HG03159 (cell line): Measurements from ENCODE around the gene C19orf25.
"Not testable (repeated sequence)": the region's sequence is repeated elsewhere in the genome, so short reads cannot be mapped to it uniquely, and the experiment has no call there.

Experiments
- ATAC-seq: cut with Tn5 transposase; IDR thresholded peaks from one replicate; pipeline ENCODE4 v1.9.1; 2021; ENCODE audit warnings: mild to moderate bottlenecking, moderate library complexity; ENCODE audit not compliant: unreplicated experiment

Gene C19orf25

DNA sequence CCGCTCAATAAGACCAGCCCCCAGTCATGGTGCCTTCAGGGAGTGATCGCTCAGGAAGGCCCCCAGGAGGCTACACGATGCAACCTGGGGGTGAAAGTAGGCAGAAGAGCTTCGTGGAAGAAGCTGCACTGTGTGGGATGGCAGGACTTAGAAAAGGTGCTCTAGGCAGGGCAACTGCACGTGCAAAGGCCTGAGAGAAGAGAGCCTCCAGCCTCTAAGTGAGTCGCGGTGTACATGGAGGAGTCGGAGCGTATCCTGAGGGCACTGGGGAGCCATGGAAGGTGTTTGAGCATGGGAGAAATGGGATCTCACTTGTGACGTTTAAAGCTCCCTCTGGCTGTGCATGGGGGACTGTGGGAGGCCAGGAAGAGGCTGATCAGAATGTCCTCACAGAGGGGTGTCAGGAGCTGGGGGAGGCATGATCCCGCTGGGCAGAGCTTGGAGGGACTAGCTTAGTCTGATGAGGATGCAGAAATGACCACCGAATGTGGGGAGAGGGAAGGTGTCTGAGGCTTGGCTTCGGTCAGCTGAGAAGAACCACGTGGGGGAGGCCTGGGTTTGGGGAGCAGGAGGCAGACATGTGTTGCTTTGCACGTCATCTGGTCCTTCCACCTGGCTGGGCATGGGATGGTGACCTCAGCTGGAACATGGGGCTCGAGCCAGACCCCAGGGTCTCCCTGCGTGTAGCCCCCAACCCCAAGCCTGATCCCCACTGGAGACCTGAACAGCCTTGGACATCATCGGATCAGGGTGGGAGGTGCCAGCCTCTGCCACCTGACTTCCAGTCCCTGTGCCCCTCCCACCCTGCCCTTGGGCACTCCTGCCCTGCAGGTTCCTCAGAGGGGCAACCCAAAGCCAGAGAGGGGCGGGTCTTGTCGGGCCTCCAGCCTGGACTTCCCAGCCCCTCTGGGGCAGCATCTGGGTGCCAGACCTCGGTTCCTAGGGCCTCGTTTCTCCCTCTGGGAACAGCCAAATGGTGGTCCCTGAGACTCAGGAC lies 28.0 kb downstream of the C19orf25 start:
- no peak for ATAC-seq

DNA sequence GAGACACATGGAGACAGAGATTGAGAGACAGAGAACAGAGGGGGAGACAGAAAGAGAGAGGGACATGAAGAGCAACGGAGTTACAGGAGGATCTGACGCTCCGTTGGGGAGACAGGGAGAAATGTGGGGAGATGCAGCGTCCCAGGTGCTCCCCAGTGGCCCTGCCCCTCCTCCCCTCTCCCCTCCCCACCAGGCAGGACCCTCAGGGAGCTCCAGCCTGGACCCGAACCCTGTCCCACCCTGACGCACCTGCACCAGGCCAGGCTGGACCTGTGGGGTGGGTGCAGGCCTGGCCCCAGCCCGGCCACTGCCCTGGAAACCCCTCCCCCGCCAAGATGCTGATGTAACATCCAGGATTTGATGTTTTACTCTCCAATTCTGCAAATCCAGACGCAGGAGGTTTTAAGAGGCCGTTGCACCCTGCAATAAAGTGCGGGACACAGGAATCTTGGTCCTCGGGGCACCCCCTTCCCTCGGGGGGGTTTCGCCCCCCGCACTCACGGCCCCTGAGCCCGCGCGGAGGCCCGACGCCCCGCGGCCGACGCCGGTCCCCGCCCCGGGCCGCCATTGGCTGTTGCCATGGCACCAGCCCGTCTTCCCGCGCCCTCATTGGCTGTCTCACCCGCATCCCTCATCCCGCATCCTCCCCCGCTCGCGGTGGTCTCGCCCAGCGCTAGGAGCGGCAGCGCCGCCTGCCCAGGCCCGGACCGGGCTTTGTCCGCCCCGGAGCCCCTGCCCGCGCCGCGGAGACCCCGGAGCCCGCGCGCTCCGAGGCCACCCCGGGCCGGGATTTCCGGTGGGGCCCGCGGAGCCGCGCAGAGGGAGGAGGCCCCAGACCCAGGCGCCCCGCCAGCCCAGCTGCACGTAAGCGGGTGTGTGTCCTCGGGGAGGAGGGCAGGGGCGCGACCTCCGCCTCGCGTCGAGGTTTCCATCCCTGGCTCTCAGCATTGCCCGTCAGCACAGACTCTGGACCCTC lies 29.3 kb downstream of the C19orf25 start, which contains the start of gene APC2:
Gene APC2, plus strand, starts transcription at position 655 of the 976 bp plus-strand sequence. CDS start 2,881 bp downstream, outside the sequence.
- ATAC-seq = no peak

DNA sequence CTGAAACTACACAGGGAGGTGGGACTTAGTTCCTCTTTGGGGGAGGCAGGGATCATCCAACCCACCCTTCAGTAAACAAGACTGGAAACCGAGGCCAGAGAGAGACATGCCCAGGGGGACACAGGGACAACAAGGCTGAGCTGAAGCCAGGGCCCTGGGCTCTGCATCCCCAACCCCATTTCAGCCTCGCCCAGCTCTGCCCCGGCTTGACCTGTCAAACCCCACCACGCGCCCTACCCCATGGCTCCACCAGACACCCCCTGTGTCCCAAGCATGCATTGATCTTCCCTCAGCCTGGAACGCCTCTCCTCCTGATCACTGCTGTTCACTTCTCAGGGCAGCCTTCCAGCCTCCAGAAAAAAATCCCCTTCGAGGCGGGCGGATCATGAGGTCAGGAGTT lies 31.1 kb downstream of the C19orf25 start:
- no peak for ATAC-seq

DNA sequence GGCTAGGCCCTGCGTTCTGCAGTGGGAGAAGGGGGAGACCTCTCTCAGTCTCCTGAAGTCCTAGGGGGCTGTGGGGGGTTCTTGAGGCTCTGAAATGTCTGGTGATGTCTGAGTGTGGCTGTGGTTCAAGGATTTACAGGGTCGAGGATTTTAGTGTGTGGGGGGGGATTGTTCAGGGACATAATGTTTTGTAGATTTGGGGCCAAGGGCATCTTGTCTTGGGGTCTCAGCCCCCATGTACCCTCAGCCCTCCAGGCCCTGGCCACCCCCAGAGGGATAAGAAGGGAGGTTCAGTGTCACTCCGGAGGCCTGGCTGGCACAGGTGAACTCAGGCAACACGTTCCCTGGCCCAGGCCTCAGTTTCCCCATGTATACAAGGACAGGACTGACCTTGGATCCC lies 31.5 kb downstream of the C19orf25 start:
- ATAC-seq = no peak

DNA sequence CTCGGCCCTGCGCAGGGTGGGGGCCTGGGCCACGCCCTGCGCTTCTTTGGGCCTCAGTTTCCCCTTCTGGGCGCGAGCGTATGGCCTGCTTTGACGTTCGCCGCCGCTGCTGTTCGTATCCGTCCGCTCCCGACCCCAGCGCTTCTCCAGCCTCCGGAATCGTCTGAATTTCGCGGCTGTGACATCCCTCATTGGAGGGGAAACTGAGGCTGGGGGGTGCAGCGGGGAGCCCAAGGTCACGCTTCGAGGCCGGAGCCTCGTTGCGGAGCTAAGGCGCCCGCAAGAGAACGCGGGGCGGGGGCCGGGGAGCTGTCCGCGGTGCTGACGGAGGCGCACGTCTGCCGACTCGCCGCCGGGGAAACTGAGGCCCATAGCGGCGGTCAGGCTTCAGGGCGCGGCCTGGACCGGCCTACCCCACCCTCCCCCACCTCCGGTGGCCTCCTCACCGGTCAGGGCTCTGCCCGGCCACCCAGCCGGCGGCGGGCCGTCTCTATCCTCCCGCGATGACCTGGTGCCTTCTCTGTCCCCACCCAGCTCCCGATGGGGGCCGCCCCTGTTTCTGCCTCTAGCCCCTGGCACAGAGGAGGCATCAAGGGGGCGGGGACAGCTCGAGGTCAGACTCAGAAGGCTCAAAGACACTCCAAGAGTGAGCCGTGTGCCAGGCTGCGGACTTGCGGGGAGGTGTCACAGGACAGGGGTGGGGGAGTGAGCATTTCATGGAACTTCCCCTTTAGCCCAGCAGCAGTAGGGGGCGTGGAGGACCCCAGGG lies 32.1 kb downstream of the C19orf25 start:
- no peak for ATAC-seq

DNA sequence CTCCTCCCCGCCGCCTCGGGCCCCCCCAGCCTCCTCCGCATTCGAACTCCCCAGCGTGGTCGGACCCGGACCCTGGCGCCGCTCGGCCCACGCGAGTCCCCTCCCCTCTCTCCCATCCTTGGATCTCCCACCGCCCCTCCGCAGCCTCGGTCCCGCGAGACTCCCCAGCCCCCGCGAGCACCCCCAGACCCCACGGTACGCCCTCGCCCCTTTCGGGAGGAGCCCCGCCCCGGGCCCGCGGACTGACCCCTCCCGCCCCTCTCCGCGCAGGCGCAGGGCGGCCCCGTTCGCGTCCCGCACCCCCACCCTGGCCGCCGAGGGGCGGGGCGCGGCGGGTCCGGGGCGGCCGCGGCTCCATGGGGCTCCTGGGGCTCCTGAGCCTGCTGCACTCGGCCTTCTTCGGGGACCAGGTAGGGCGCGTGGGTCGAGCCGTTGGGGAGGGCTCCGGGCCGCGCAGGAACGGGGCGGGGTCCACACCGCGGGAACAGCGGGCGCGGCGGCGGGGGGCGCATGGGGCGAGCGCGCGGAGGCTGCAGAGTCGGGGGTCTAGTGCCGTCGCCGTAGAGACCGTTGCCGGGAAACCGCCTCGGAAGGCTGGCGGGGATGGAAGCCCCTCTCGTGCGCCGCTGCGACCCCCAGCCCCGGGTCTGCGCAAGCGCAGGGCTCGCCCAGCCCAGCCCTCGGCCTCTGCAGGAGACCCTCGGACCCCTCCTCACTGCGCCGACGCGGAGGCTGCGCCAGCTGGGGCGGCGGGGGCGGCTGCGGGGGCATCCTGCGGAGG lies 32.9 kb downstream of the C19orf25 start:
- ATAC-seq = no peak

DNA sequence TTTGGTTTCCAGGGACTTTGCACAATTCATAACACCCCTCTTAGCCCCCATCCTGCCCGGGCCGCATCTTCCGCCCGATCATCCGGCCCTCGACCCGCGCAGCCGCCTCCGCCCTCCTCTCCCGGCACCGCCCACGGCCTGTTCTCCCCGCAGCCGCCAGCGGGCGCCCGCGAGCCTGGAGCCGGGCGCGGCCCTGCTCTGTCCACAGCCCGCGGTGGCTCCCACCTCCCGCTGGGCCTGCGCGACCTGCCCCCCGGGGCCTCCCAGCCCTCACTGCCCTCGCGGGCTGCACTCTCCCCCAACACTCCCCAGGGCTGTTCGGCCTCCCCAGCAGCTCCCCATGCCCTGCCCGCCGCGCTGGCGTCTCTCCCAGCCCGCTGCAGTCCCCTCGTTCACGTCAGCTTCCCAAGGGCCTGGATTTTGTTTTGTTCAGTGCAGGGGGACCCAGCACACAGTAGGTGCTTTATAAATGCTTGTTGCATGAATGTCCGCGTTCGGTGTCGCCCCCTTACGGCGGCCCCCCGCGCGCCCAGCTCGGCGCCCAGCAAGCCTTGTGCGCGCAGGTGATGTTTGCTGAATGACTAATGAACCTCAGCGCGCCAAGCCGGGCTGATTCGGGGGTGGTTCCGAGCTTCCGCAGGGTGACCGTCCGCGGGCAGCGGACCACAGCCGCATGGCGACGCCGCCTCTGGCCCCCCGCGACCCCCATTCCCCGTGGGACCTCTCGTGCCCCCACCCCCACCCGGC lies 33.7 kb downstream of the C19orf25 start:
- no peak for ATAC-seq

DNA sequence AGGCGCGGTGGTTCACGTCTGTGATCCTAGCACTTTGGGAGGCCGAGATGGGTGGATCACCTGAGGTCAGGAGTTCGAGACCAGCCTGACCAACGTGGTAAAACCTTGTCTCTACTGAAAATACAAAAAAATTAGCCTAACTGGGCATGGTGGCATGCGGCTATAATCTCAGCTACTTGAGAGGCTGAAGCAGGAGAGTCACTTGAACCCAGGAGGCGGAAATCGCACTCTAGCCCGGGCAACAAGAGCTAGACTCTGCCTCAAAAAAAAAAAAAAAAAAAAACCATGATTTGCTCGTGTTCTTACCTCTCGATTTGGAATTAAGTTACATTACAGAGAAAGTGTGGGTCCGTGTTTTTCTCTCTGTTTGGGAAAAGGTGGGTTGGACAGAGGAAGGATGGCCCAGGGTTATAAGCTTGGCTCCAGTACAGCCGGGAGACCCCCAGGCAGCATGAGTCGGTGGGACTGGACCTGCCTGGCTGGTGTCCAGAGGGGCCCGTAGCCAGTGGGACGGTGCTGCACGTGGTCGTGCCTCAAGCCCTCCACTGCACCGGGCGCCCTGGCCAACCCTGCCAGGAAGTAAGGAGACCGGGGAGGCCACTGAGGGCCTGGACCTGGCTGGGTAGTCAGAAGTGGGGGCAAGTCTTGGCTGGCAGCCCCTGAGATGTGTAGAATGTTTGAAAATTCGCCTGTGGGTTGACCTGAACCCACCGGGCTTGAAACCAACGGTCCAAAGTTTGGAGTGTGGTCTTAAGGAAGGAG lies 37.2 kb downstream of the C19orf25 start:
- ATAC-seq = no peak

DNA sequence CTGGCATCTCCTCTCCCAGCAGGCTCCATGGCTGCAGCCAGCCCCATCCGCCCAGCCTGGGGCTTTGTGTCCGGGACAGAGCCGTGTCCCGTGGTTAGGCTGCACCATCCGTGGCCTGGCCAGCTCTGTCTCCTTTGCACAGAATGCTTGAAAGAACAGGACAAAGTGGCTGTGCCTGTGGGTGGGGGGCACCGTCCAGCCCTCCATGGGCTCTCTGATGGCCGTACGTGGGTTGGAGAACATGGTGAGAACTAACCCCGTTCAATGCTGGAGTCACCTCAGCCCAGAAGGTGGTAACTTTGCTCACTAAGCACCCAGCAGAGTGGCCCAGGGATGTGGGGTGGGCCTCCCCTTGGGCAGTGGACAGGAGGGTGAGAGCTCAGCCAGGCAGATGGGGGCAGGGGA lies 38.0 kb downstream of the C19orf25 start:
- ATAC-seq = no peak

DNA sequence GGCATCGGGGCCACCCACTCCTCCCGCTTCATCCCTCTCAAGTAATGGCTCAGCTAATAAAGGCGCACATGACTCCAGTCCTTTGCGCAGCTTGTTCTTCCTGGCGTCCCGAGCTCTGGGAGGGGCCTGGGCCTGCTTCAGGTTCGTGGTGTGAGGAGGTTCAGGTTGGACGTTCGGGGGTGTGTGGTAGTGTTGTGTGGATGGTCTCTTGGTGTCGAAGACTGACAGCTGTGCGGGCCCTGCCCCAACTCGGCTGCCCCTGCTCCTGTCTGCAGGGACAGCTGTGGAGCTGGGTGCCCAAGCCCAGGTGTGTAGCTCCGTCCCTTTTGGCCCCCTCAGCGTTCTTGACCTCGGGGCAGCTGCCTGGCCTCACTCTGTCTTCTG lies 38.6 kb downstream of the C19orf25 start:
- no peak for ATAC-seq

DNA sequence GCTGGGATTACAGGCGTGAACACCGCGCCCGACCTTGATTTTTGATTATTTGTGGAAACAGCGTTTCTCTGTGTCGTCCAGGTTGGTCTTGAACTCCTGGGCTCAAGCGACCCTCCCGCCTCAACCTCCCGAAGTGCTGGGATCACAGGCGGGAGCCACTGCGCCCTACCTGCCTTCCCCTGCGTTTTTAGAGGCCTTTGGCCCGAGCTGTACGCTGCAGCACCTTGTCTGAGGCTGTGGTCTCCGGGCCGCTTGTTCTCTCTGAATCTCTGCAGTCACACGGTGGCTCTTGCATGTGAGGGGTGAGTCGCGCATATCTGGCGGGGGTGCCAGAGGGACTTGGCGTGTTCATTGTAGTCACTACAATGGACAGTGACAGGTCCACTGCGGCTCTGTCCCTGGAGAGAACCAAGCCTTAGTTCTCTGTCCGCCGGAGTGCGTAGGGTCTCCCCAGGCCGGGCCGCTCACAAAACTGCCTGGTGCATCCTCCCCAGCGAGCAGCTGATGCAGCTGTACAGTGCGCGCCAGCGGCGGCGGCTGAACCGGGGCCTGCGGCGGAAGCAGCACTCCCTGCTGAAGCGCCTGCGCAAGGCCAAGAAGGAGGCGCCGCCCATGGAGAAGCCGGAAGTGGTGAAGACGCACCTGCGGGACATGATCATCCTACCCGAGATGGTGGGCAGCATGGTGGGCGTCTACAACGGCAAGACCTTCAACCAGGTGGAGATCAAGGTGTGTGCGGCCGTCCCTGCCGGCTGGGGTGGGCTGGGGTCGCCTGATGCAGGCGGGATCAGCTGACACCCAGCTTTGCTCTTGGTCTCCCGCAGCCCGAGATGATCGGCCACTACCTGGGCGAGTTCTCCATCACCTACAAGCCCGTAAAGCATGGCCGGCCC lies 39.2 kb downstream of the C19orf25 start:
- ATAC-seq = not testable (repeated sequence)

DNA sequence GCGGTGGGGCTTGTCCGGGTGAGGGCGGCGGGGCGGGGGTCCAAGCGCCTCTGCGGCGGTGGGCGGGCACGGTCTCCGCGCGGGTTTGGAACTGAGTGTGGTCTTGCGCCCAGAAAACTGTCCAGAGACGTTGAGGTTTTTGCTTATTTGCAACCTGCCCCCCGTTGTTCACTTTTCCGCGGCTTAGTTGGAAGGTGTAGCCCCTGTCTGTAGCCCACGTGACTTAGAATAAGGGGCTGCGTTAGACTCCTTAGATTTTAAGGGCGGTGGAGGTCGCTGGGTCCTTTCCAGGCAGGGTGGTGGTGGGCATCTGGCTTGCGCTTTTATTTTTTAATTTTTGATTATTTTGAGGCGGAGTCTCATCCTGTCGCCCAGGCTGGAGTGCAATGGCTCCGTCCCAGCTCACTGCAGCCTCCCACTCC lies 40.1 kb downstream of the C19orf25 start:
- no peak for ATAC-seq

DNA sequence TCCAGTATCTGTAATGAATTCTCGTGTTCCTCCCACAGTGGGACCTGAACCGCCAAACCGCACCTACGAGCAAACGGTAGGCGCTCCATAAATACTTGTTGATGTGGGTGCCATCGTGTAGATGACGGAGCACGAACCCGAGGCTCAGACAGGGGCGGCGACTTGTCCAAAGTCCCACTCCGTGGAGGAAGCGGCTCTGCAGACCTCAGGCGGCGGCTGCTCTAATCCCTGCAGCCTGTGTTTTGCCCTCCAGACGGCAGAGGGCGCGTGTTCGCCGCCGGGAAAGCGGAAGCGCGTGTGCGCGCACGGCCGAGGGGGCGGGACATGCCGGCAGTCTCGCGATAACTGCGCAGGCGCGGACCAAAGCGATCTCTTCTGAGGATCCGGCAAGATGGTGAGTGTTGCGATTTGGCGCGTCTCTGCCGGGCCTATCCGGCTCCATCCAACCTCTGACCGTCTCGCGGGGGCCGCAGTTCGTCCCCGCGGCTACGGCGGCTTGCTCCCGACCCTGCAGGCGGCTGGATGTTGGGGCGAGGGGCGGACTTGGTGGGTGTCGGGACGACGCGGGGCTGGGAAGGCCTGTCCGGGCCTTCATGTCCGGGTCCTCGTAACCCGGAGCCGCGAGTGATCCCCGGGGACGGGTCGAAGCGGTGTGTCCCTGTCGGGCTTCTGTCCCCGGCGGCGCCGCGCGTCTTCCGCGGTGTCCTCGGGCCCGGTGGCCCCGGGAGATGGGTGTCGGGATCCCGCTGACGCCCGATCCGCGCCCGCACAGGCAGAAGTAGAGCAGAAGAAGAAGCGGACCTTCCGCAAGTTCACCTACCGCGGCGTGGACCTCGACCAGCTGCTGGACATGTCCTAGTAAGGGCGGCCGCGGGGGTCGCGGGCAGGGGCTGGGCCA lies 40.7 kb downstream of the C19orf25 start, which contains the start of gene RPS15:
Gene RPS15, plus strand, starts transcription at position 362 of the 898 bp plus-strand sequence. Its CDS starts 30 bp downstream, at position 392.
- ATAC-seq = peak; percentile 68

DNA sequence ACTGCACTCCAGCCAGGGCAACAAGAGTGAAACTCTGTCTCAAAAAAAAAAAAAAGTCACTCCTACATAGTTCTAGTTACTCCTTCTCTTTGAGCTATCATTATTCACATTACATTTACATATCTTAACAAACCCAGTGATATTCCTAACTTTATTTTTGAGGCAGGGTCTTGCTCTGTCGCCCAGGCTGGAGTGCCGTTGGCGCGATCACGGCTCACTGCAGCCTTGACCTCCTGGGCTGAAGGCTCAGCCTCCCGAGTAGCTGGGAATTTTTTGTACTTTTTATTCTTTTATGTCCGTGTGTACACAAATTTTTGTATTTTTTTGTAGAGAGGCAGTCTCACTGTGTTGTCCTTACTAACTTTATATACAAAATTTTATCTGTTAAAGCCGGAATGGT lies 41.4 kb downstream of the C19orf25 start:
- no peak for ATAC-seq

DNA sequence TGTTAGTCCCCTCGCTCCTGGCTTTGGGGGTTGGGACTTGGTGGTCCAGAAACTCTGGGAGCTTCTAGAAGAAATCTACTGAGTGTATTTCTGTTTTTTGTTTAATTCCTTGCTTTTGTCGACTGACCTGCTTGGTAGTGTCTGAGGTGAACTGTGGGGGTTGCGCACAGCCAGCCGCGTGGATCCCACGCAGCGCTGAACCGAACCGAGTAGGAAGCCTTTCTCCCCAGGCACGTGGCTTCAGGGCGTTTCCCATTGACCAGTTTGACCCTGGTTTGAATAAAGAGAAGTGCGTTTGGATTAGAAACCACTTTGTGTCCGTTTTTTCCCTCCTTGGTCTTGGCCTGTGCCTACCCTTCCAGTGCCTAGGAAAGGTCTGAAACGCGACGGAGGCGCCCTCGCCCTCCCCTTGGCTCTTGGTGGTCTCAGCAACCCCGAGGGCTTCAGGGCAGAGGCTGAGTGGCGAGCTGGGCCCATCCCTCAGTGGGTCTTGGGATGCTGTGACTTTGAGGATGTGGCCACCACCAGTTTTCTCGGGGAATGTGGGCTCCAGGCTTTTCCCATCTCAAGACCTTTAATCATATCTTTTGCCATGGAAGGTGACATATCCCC lies 43.5 kb downstream of the C19orf25 start:
- ATAC-seq = no peak

DNA sequence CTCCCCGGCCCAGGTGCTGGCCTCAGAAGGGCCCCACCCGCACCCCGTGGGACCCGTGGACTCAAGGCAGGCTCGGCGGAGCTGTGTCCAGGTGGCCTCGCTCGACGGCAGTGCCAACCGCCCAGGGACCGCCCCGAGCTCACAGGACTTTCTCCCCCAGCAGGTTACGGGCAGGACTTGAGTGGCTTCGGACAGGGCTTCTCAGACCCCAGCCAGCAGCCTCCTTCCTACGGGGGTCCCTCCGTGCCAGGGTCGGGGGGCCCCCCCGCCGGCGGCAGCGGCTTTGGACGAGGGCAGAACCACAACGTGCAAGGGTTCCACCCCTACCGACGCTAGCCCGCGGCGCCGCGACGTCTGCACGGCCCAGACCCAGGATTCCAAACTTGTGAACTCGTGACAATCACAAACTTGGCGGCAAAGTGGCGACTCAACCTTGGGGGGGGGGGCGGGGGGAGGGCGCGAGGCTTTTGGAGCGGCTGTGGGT lies 44.4 kb downstream of the C19orf25 start:
- ATAC-seq = no peak
